GM21786 (cell line): ENCODE results near the gene SURF4.

Experiments
- ATAC-seq: cut with Tn5 transposase; IDR thresholded peaks from one replicate; pipeline ENCODE4 v1.9.1; 2021; ENCODE audit not compliant: unreplicated experiment

The SURF4 gene

GRCh38 chr9:133375724-133376654 lies at the start of gene SURF4, which contains the start of gene STKLD1:
TSS of gene SURF4 (minus strand) at chr9:133376060. CDS start at chr9:133375969, 91 bp downstream.
TSS of gene STKLD1 (plus strand) at chr9:133376366. CDS start at chr9:133376474, 108 bp downstream.
- peak; percentile 91 for ATAC-seq

GRCh38 chr9:133425049-133425632 lies 49.3 kb upstream of the SURF4 start:
- no peak for ATAC-seq

- ATAC-seq: no peak
Measured at GRCh38 chr9:133424187-133424586, 48.3 kb upstream of the SURF4 start.

- no peak for ATAC-seq
Measured at GRCh38 chr9:133423216-133423615, 47.4 kb upstream of the SURF4 start.

- ATAC-seq: no peak
Measured at GRCh38 chr9:133421615-133422542, 46.0 kb upstream of the SURF4 start, which contains the start of gene ADAMTS13. TSS of gene ADAMTS13 (plus strand) at chr9:133422367. CDS start at chr9:133422444, 77 bp downstream.

- peak; percentile 40 for ATAC-seq
Measured at GRCh38 chr9:133420392-133420827, 44.5 kb upstream of the SURF4 start.

GRCh38 chr9:133419005-133419404 lies 43.1 kb upstream of the SURF4 start:
- ATAC-seq: no peak

- ATAC-seq: peak; percentile 68
Measured at GRCh38 chr9:133417541-133418461, 41.9 kb upstream of the SURF4 start, which contains the start of gene REXO4. TSS of gene REXO4 (minus strand) at chr9:133418010. CDS start at chr9:133417844, 166 bp downstream.

GRCh38 chr9:133415170-133415569 lies 39.3 kb upstream of the SURF4 start:
- no peak for ATAC-seq

GRCh38 chr9:133408042-133408441 lies 32.2 kb upstream of the SURF4 start:
- no peak for ATAC-seq

- ATAC-seq: no peak
Measured at GRCh38 chr9:133406480-133407307, 30.8 kb upstream of the SURF4 start.

GRCh38 chr9:133405508-133406438 lies 29.9 kb upstream of the SURF4 start:
- ATAC-seq: no peak

- ATAC-seq: no peak
Measured at GRCh38 chr9:133404454-133405002, 28.7 kb upstream of the SURF4 start.

- ATAC-seq: no peak
Measured at GRCh38 chr9:133403766-133404453, 28.1 kb upstream of the SURF4 start.

GRCh38 chr9:133402689-133403088 lies 26.8 kb upstream of the SURF4 start:
- ATAC-seq: no peak

- no peak for ATAC-seq
Measured at GRCh38 chr9:133401588-133401987, 25.7 kb upstream of the SURF4 start.

GRCh38 chr9:133400292-133400691 lies 24.4 kb upstream of the SURF4 start:
- no peak for ATAC-seq
